Spleen (tissue), 7 donors: Measurements from ENCODE around the gene ZNF169.
"Not testable (repeated sequence)": the region's sequence is repeated elsewhere in the genome, so short reads cannot be mapped to it uniquely, and the experiment has no call there.

Source experiments
- CTCF ChIP-seq, 11 experiments: fragments of 200-600 bp in 7 of 11; fragments of 450-650 bp in 4 of 11; sonication (generic) in 4 of 11; IDR thresholded peaks in 8 of 11; conservative IDR thresholded peaks in 3 of 11; 1 replicate in 7 of 11; 2 replicates in 4 of 11; pipeline versions ENCODE4 v1.4.0 to v1.8.0; 2016 to 2021; ENCODE audit warnings: antibody characterized with exemption in 11 of 11, inconsistent platforms in 4 of 11, mild to moderate bottlenecking in 1 of 11
- POLR2A ChIP-seq, 3 donors: fragments of 450-650 bp; IDR thresholded peaks; one replicate each; pipeline ENCODE4 v1.5.1; 2017; ENCODE audit warnings: antibody characterized with exemption in 3 of 3, mild to moderate bottlenecking in 1 of 3
- POLR2AphosphoS5 ChIP-seq, 3 donors: sonication (generic); formaldehyde crosslinking; IDR thresholded peaks; one replicate each; pipeline ENCODE4 v1.5.1; 2017; ENCODE audit warnings: antibody characterized with exemption in 3 of 3
- donor health status: DM: no; HTN: no; CAD: no; lungs with moderate emphysema.
- donor health status: DM: no; HTN: no; CAD: no.
- donor health status: DM: no; HTN: no; CAD: no.

- not testable (repeated sequence) for TF ChIP-seq CTCF (IDR thresholded peaks at IDR 0.05 in 8 of 11, conservative IDR thresholded peaks at IDR 0.05 in 3 of 11); POLR2A (IDR thresholded peaks at IDR 0.05); POLR2AphosphoS5 (IDR thresholded peaks at IDR 0.05)
These were observed 88.4 kb downstream of the ZNF169 start for GRCh38 chr9:94347451-94347850.
